HL-60 (cell line): Measurements from ENCODE around the gene HLA-DQA1.
"Not testable (repeated sequence)": the region's sequence is repeated elsewhere in the genome, so short reads cannot be mapped to it uniquely, and the experiment has no call there.

Experiments
- DNase-seq, 2 experiments: peaks; one replicate each; pipeline ENCODE4 v3.0.0-alpha.2; 2010 to 2020; ENCODE audit warnings: low read depth in 1 of 2, low spot score in 1 of 2
- H3K27ac ChIP-seq: fragments of 250-450 bp; sonication (Bioruptor Pico); replicated peaks from 2 replicates; pipeline ENCODE4 v1.5.1; 2020; ENCODE audit warnings: mild to moderate bottlenecking, moderate library complexity
- H3K27me3 ChIP-seq: fragments of 250-450 bp; sonication (Bioruptor Pico); 2 replicates; pipeline ENCODE4 v1.5.1; 2021; ENCODE audit warnings: mild to moderate bottlenecking, moderate library complexity; ENCODE audit not compliant: insufficient read depth, poor library complexity, severe bottlenecking
- H3K4me3 ChIP-seq: replicated peaks from 2 replicates; pipeline ENCODE4 v1.5.1; 2011; ENCODE audit warnings: mild to moderate bottlenecking, control low read depth, low read length; ENCODE audit not compliant: insufficient read depth
- GABPA ChIP-seq: IDR thresholded peaks from 2 replicates; pipeline ENCODE4 v1.6.1; 2012; ENCODE audit warnings: low read depth
- POLR2AphosphoS5 ChIP-seq: IDR thresholded peaks from 2 replicates; pipeline ENCODE4 v1.6.1; 2012; ENCODE audit warnings: low read depth
- SPI1 ChIP-seq: IDR thresholded peaks from 2 replicates; pipeline ENCODE4 v1.6.1; 2012; ENCODE audit warnings: low read depth, mild to moderate bottlenecking, borderline replicate concordance
- TF ChIP-seq, protein P1 (sequence below): IDR thresholded peaks from one replicate; pipeline ENCODE4 v1.5.1; 2011; ENCODE audit warnings: low read length, control low read depth, inconsistent platforms; ENCODE audit not compliant: insufficient read depth
- TF ChIP-seq, protein P2 (sequence below): IDR thresholded peaks from 2 replicates; pipeline ENCODE4 v1.6.1; 2012; ENCODE audit warnings: low read depth; ENCODE audit not compliant: insufficient replicate concordance

The HLA-DQA1 gene

DNA sequence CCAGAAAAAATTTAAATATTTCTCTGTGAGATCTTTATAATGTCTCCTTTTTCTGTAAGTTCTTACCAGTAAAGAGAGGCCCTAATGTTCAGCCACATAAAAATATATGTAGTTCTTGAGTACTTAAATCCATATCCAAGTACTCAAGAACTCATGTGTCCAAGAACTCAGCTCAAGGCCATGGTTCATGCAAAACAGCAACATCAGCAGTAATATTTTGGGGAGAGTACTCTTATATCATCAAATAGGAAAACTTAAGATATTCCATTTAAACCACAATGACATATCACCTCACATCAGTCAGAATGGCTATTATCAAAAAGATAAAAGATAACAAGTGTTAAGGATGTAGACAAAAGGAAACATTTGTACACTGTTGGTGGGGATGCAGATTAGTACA, 32.7 kb downstream of the HLA-DQA1 start:
- H3K4me3 ChIP-seq: no peak overlapping the region
- TF ChIP-seq, protein P1, sequence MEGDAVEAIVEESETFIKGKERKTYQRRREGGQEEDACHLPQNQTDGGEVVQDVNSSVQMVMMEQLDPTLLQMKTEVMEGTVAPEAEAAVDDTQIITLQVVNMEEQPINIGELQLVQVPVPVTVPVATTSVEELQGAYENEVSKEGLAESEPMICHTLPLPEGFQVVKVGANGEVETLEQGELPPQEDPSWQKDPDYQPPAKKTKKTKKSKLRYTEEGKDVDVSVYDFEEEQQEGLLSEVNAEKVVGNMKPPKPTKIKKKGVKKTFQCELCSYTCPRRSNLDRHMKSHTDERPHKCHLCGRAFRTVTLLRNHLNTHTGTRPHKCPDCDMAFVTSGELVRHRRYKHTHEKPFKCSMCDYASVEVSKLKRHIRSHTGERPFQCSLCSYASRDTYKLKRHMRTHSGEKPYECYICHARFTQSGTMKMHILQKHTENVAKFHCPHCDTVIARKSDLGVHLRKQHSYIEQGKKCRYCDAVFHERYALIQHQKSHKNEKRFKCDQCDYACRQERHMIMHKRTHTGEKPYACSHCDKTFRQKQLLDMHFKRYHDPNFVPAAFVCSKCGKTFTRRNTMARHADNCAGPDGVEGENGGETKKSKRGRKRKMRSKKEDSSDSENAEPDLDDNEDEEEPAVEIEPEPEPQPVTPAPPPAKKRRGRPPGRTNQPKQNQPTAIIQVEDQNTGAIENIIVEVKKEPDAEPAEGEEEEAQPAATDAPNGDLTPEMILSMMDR: no peak
- TF ChIP-seq GABPA (no peak), POLR2AphosphoS5 (no peak), SPI1 (no peak)
- TF ChIP-seq, protein P2, sequence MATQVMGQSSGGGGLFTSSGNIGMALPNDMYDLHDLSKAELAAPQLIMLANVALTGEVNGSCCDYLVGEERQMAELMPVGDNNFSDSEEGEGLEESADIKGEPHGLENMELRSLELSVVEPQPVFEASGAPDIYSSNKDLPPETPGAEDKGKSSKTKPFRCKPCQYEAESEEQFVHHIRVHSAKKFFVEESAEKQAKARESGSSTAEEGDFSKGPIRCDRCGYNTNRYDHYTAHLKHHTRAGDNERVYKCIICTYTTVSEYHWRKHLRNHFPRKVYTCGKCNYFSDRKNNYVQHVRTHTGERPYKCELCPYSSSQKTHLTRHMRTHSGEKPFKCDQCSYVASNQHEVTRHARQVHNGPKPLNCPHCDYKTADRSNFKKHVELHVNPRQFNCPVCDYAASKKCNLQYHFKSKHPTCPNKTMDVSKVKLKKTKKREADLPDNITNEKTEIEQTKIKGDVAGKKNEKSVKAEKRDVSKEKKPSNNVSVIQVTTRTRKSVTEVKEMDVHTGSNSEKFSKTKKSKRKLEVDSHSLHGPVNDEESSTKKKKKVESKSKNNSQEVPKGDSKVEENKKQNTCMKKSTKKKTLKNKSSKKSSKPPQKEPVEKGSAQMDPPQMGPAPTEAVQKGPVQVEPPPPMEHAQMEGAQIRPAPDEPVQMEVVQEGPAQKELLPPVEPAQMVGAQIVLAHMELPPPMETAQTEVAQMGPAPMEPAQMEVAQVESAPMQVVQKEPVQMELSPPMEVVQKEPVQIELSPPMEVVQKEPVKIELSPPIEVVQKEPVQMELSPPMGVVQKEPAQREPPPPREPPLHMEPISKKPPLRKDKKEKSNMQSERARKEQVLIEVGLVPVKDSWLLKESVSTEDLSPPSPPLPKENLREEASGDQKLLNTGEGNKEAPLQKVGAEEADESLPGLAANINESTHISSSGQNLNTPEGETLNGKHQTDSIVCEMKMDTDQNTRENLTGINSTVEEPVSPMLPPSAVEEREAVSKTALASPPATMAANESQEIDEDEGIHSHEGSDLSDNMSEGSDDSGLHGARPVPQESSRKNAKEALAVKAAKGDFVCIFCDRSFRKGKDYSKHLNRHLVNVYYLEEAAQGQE: no peak
- DNase-seq: no peak
- no peak overlapping the region for H3K27ac ChIP-seq
- no peaks in the 10 kb centered on the region for H3K27me3 ChIP-seq

DNA sequence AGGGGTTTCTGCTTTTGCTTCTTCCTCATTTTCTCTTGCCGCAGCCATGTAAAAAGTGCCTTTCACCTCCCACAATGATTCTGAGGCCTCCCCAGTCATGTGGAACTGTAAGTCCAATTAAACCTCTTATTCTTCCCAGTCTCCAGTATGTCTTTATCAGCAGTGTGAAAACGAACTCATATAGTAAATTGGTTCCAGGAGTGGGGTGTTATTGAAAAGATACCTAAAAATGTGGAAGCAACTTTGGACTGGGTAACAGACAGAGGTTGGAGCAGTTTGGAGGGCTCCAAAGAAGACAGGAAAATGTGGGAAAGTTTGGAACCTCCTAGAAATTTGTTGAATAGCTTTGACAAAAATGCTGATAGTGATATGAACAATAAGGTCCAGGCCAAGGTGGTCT, 34.7 kb downstream of the HLA-DQA1 start:
- not testable (repeated sequence) for DNase-seq, H3K27me3 ChIP-seq, H3K4me3 ChIP-seq, H3K27ac ChIP-seq

DNA sequence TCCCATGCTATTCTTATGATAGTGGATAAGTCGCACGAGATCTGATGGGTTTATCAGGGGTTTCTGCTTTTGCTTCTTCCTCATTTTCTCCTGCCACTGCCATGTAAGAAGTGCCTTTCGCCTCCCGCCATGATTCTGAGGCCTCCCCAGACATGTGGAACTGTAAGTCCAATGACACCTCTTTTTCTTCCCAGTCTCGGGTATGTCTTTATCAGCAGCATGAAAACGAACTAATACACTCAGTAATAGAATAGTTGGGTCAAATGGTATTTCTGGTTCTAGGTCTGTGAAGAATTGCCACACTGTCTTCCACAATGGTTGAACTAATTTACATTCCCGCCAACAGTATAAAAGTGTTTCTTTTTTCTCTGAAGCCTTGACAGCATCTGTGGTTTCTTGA, 36.9 kb downstream of the HLA-DQA1 start:
- not testable (repeated sequence) for H3K27me3 ChIP-seq, DNase-seq, H3K4me3 ChIP-seq, H3K27ac ChIP-seq

DNA sequence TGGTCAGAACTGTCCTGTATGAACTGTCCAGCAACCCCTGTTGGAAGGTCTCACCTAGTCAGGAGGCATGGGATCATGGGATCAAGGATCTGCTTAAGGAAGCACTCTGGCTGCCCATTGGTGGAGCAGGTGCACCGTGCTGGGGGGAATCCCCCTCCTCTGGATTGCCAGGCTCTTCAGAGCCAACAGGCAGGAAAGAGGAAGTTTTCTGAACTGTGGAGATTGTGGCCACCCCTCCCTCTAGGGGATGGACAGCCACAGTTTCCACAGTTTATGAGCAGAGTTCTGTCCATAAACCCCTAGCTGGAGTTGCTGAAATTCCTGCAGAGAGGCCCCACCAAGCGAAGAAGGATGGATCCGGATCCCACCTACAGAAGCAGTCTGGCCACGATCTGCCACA, 42.3 kb downstream of the HLA-DQA1 start:
- no peak overlapping the region for H3K4me3 ChIP-seq
- TF ChIP-seq, protein P1: no peak
- no peak for TF ChIP-seq POLR2AphosphoS5
- TF ChIP-seq SPI1: no peak
- TF ChIP-seq GABPA: no peak
- TF ChIP-seq, protein P2: no peak
- DNase-seq: no peak
- H3K27ac ChIP-seq: no peak overlapping the region
- no peaks in the 10 kb centered on the region for H3K27me3 ChIP-seq

DNA sequence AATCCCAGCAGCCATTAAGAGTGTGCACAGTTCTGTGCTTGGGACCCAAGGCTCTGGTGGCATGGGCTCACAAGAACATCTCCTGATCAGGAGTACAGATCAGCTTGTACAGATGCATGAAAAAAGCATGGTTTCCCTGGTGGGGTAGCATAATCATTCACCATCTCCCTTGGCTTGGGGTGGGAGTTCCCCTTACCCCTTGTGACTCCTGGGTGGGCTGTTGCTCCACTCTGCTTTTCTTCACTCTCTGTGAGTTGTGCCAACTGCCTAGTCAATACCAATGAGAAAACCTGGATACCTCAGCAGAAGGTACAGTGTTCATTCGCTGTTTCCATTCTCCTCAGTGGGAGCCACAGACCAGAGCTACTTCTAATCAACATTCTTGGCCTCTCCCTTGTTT, 42.8 kb downstream of the HLA-DQA1 start:
- TF ChIP-seq, protein P1: no peak
- no peak for TF ChIP-seq SPI1
- TF ChIP-seq, protein P2: no peak
- TF ChIP-seq POLR2AphosphoS5: no peak
- no peak for TF ChIP-seq GABPA
- DNase-seq: no peak
- Histone ChIP-seq H3K27me3 (no peaks in the 10 kb centered on the region), H3K4me3 (no peak overlapping the region), H3K27ac (no peak overlapping the region)
